ENCODE measurements around the gene XCL2.

The XCL2 gene

DNA sequence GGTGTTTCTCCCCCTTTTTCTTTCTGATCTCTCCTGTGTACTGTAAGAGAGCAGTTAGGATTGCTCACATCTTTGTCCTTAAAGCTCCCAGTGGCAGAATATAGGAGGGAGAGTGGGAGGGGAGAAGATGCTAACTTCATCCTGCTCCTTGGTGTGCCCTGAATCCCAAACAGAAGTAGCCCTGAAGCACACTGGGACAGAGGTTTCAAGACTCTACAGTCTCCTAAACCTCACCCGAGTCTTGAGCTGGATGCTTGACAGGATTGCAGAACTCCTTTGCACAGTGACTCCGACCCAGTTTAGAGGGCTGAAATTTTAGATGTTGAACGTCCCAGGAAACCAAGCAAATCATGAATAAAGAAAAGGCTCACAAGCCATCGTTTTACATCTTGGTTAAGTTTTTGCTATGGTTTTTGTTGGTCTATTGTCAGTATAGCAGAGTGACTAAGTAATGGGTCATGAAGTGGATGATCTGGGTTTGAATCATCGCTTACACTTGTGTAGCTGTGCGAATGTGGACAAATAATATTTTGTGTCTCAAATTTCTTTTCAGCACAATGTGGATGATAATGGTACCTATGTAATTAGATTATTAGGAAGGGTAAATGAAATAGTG is 37.5 kb downstream of the XCL2 start:
- Histone ChIP-seq H3K4me3 (ENCODE audit: low read depth, low read length, poor library complexity, severe bottlenecking) (no peak overlapping the region), H3K4me2 (ENCODE audit: low read length) (no peak overlapping the region), H3K36me3 (ENCODE audit: insufficient read depth, low read length) (no peaks in the 10 kb centered on the region), H3F3A (ENCODE audit: insufficient read depth, low read length) (no peaks in the 10 kb centered on the region), H3K27ac (ENCODE audit: low read depth, low read length, poor library complexity, severe bottlenecking) (no peak overlapping the region), H3K9ac (ENCODE audit: low read length) (no peak overlapping the region), H3K9me3 (ENCODE audit: low read length) (no peaks in the 10 kb centered on the region), H3K4me1 (ENCODE audit: insufficient read depth, low read length, severe bottlenecking) (no peaks in the 10 kb centered on the region), H2AFZ (ENCODE audit: low read length) (no peak overlapping the region), H3K27me3 (ENCODE audit: insufficient read depth, low read length) (no peaks in the 10 kb centered on the region), H3K9me2 (ENCODE audit: low read depth, low read length) (no peaks in the 10 kb centered on the region), H3K79me2 (ENCODE audit: insufficient read depth, low read length) (no peaks in the 10 kb centered on the region), H4K20me1 (ENCODE audit: insufficient read depth, low read length) (no peaks in the 10 kb centered on the region)
- no peak for TF ChIP-seq EZH2 (IDR thresholded peaks at IDR 0.05; ENCODE audit: borderline replicate concordance, low read length)
- TF ChIP-seq, protein P1, sequence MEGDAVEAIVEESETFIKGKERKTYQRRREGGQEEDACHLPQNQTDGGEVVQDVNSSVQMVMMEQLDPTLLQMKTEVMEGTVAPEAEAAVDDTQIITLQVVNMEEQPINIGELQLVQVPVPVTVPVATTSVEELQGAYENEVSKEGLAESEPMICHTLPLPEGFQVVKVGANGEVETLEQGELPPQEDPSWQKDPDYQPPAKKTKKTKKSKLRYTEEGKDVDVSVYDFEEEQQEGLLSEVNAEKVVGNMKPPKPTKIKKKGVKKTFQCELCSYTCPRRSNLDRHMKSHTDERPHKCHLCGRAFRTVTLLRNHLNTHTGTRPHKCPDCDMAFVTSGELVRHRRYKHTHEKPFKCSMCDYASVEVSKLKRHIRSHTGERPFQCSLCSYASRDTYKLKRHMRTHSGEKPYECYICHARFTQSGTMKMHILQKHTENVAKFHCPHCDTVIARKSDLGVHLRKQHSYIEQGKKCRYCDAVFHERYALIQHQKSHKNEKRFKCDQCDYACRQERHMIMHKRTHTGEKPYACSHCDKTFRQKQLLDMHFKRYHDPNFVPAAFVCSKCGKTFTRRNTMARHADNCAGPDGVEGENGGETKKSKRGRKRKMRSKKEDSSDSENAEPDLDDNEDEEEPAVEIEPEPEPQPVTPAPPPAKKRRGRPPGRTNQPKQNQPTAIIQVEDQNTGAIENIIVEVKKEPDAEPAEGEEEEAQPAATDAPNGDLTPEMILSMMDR (IDR thresholded peaks at IDR 0.05; ENCODE audit: low read length) = no peak

- no peak overlapping the region for H3K9ac ChIP-seq (ENCODE audit: low read length)
- H3K4me1 ChIP-seq (ENCODE audit: insufficient read depth, low read length, severe bottlenecking) = no peaks in the 10 kb centered on the region
- no peak overlapping the region for H3K4me2 ChIP-seq (ENCODE audit: low read length)
- no peaks in the 10 kb centered on the region for H3K36me3 ChIP-seq (ENCODE audit: insufficient read depth, low read length)
- no peaks in the 10 kb centered on the region for H3K27me3 ChIP-seq (ENCODE audit: insufficient read depth, low read length)
- H3K79me2 ChIP-seq (ENCODE audit: insufficient read depth, low read length) = no peaks in the 10 kb centered on the region
- H3K4me3 ChIP-seq (ENCODE audit: low read depth, low read length, poor library complexity, severe bottlenecking) = no peak overlapping the region
- H3F3A ChIP-seq (ENCODE audit: insufficient read depth, low read length) = no peaks in the 10 kb centered on the region
- H3K9me2 ChIP-seq (ENCODE audit: low read depth, low read length) = no peaks in the 10 kb centered on the region
- no peak overlapping the region for H3K27ac ChIP-seq (ENCODE audit: low read depth, low read length, poor library complexity, severe bottlenecking)
- no peak overlapping the region for H2AFZ ChIP-seq (ENCODE audit: low read length)
- TF ChIP-seq EZH2 (IDR thresholded peaks at IDR 0.05; ENCODE audit: borderline replicate concordance, low read length) = no peak
- TF ChIP-seq, protein P1 (IDR thresholded peaks at IDR 0.05; ENCODE audit: low read length) = no peak
- no peaks in the 10 kb centered on the region for H3K9me3 ChIP-seq (ENCODE audit: low read length)
- H4K20me1 ChIP-seq (ENCODE audit: insufficient read depth, low read length) = no peaks in the 10 kb centered on the region
These were observed 38.8 kb downstream of the XCL2 start for GRCh38 chr1:168505006-168505405.

- H3K27me3 ChIP-seq (ENCODE audit: insufficient read depth, low read length) = no peaks in the 10 kb centered on the region
- no peak overlapping the region for H3K9ac ChIP-seq (ENCODE audit: low read length)
- no peaks in the 10 kb centered on the region for H3F3A ChIP-seq (ENCODE audit: insufficient read depth, low read length)
- TF ChIP-seq, protein P1 (IDR thresholded peaks at IDR 0.05; ENCODE audit: low read length) = no peak
- TF ChIP-seq EZH2 (IDR thresholded peaks at IDR 0.05; ENCODE audit: borderline replicate concordance, low read length) = no peak
- H3K27ac ChIP-seq (ENCODE audit: low read depth, low read length, poor library complexity, severe bottlenecking) = no peak overlapping the region
- H3K4me2 ChIP-seq (ENCODE audit: low read length) = no peak overlapping the region
- no peak overlapping the region for H3K4me3 ChIP-seq (ENCODE audit: low read depth, low read length, poor library complexity, severe bottlenecking)
- no peaks in the 10 kb centered on the region for H4K20me1 ChIP-seq (ENCODE audit: insufficient read depth, low read length)
- no peaks in the 10 kb centered on the region for H3K79me2 ChIP-seq (ENCODE audit: insufficient read depth, low read length)
- H3K9me2 ChIP-seq (ENCODE audit: low read depth, low read length) = no peaks in the 10 kb centered on the region
- H2AFZ ChIP-seq (ENCODE audit: low read length) = no peak overlapping the region
- no peaks in the 10 kb centered on the region for H3K9me3 ChIP-seq (ENCODE audit: low read length)
- H3K4me1 ChIP-seq (ENCODE audit: insufficient read depth, low read length, severe bottlenecking) = no peaks in the 10 kb centered on the region
- no peaks in the 10 kb centered on the region for H3K36me3 ChIP-seq (ENCODE audit: insufficient read depth, low read length)
These were observed 39.5 kb downstream of the XCL2 start for GRCh38 chr1:168504064-168504837.

Measured in OCI-LY1 (cell line).